Osteoblast (primary cell): ENCODE measurements around the gene TPRG1L. TPM values are rescaled to one million over a fixed set of nuclear protein-coding genes. Genes with fewer than 3 reads are reported as not detected.
A peak's percentile ranks its signal among the peaks of the same experiment; 100 is the strongest.

Experiments
- DNase-seq: peaks from one replicate; pipeline ENCODE4 v3.0.0; 2011; ENCODE audit warnings: low spot score, mixed read lengths; ENCODE audit not compliant: insufficient read length; ENCODE audit errors: missing footprints
- H2AFZ ChIP-seq: 2 replicates; pipeline ENCODE4 v1.6.0; 2011; ENCODE audit warnings: mild to moderate bottlenecking, low read length
- H3K27ac ChIP-seq: 2 replicates; pipeline ENCODE4 v1.5.1; 2011; ENCODE audit warnings: mild to moderate bottlenecking, low read depth, low read length, moderate library complexity
- H3K27me3 ChIP-seq: 2 replicates; pipeline ENCODE4 v1.6.0; 2012; ENCODE audit warnings: mild to moderate bottlenecking, control low read depth, inconsistent platforms, low read length, moderate library complexity; ENCODE audit not compliant: insufficient read depth
- H3K36me3 ChIP-seq: 2 replicates; pipeline ENCODE4 v1.5.1; 2011; ENCODE audit warnings: mild to moderate bottlenecking, low read length, control low read depth, moderate library complexity; ENCODE audit not compliant: insufficient read depth
- H3K4me1 ChIP-seq: 2 replicates; pipeline ENCODE4 v1.5.1; 2011; ENCODE audit warnings: mild to moderate bottlenecking, low read length, control low read depth, moderate library complexity; ENCODE audit not compliant: insufficient read depth
- H3K4me2 ChIP-seq: 2 replicates; pipeline ENCODE4 v1.6.0; 2011; ENCODE audit warnings: mild to moderate bottlenecking, low read length; ENCODE audit not compliant: insufficient read depth
- H3K4me3 ChIP-seq: fragments of 200-600 bp; sonication (generic); 3 replicates; pipeline ENCODE4 v1.5.1; 2012; ENCODE audit warnings: mild to moderate bottlenecking, low read length, inconsistent platforms; ENCODE audit not compliant: insufficient read depth
- H3K79me2 ChIP-seq: 2 replicates; pipeline ENCODE4 v1.6.0; 2012; ENCODE audit warnings: mild to moderate bottlenecking, low read length, control low read depth, inconsistent platforms; ENCODE audit not compliant: insufficient read depth
- H3K9me3 ChIP-seq: 2 replicates; pipeline ENCODE4 v1.5.1; 2011; ENCODE audit warnings: low read depth, low read length, control low read depth
- H4K20me1 ChIP-seq: 2 replicates; pipeline ENCODE4 v1.6.0; 2012; ENCODE audit warnings: mild to moderate bottlenecking, low read length, control low read depth; ENCODE audit not compliant: insufficient read depth
- CTCF ChIP-seq: IDR thresholded peaks from 2 replicates; pipeline ENCODE4 v1.5.1; 2011; ENCODE audit warnings: mild to moderate bottlenecking, low read depth, low read length, moderate library complexity; ENCODE audit errors: extremely low read depth
- total RNA-seq: library from RNA; depleted of rRNA; stranded (reverse); fragments of >200 nt; gene quantifications from 2 replicates; pipeline ENCODE4 v1.2.3, GENCODE V29; 2012

TPRG1L gene
- total RNA-seq, 1 donor, result 35.8 TPM

- no peak for TF ChIP-seq CTCF
- Histone ChIP-seq H3K4me3 (no peak overlapping the region), H3K27me3 (peaks cover 5% of the 10 kb centered on the region), H3K9me3 (no peaks in the 10 kb centered on the region), H4K20me1 (no peaks in the 10 kb centered on the region), H3K36me3 (no peaks in the 10 kb centered on the region), H3K4me2 (no peak overlapping the region), H3K4me1 (no peaks in the 10 kb centered on the region), H3K79me2 (no peaks in the 10 kb centered on the region), H3K27ac (no peak overlapping the region), H2AFZ (no peak overlapping the region)
- peak; percentile 67 for DNase-seq
These were observed 23.1 kb upstream of the TPRG1L start for GRCh38 chr1:3601743-3602142.

- Histone ChIP-seq H3K4me1 (no peaks in the 10 kb centered on the region), H3K79me2 (no peaks in the 10 kb centered on the region), H3K27ac (no peak overlapping the region), H3K9me3 (no peaks in the 10 kb centered on the region), H3K4me3 (no peak overlapping the region), H2AFZ (no peak overlapping the region), H3K27me3 (peaks cover 5% of the 10 kb centered on the region), H3K36me3 (no peaks in the 10 kb centered on the region), H4K20me1 (no peaks in the 10 kb centered on the region), H3K4me2 (no peak overlapping the region)
- TF ChIP-seq CTCF, result no peak
- DNase-seq, result no peak
These were observed 22.4 kb upstream of the TPRG1L start for GRCh38 chr1:3602375-3602774.

GRCh38 chr1:3603156-3603555 is 21.7 kb upstream of the TPRG1L start:
- no peak overlapping the region for H3K4me3 ChIP-seq
- no peaks in the 10 kb centered on the region for H3K4me1 ChIP-seq
- H3K9me3 ChIP-seq, result no peaks in the 10 kb centered on the region
- H4K20me1 ChIP-seq, result no peaks in the 10 kb centered on the region
- no peak for TF ChIP-seq CTCF
- no peaks in the 10 kb centered on the region for H3K79me2 ChIP-seq
- no peaks in the 10 kb centered on the region for H3K27me3 ChIP-seq
- no peaks in the 10 kb centered on the region for H3K36me3 ChIP-seq
- no peak overlapping the region for H3K27ac ChIP-seq
- peak; percentile 86 for DNase-seq
- H2AFZ ChIP-seq, result no peak overlapping the region
- H3K4me2 ChIP-seq, result no peak overlapping the region

GRCh38 chr1:3603571-3604467 is 21.0 kb upstream of the TPRG1L start:
- H3K79me2 ChIP-seq, result no peaks in the 10 kb centered on the region
- DNase-seq, result peak; percentile 86
- no peak overlapping the region for H2AFZ ChIP-seq
- no peak overlapping the region for H3K4me3 ChIP-seq
- H3K9me3 ChIP-seq, result no peaks in the 10 kb centered on the region
- no peak for TF ChIP-seq CTCF
- no peaks in the 10 kb centered on the region for H3K36me3 ChIP-seq
- H3K27ac ChIP-seq, result no peak overlapping the region
- H3K4me1 ChIP-seq, result no peaks in the 10 kb centered on the region
- H4K20me1 ChIP-seq, result no peaks in the 10 kb centered on the region
- H3K27me3 ChIP-seq, result no peaks in the 10 kb centered on the region
- H3K4me2 ChIP-seq, result no peak overlapping the region
